HepG2 (cell line): Measurements from ENCODE around the gene TMEM87A. TPM values are rescaled to one million over a fixed set of nuclear protein-coding genes. Genes with fewer than 3 reads are reported as not detected.

Experiments used
- ATAC-seq: fragments of 200-7000 bp; cut with Tn5 transposase; 3 replicates; pipeline ENCODE4 v1.9.1; 2020; ENCODE audit warnings: mild to moderate bottlenecking, moderate library complexity
- BruUV-seq: library from RNA; stranded (reverse); fragments of 400-500 nt; replicated peaks from 2 replicates; lab custom pipeline; 2021; lab: Mats Ljungman, UMichigan
- CTCF ChIA-PET: fragments of 300-600 bp; formaldehyde crosslinking; extraction: SDS; loops from one replicate; lab custom pipeline; 2021; ENCODE audit warnings: low total read pairs, inconsistent platforms, low intra/inter-chr PET ratio; lab: Yijun Ruan, JAX
- POLR2A ChIA-PET: fragments of 350-600 bp; sonication (Branson Sonifier 250); formaldehyde crosslinking; loops from one replicate; lab custom pipeline; 2020; ENCODE audit warnings: antibody characterized with exemption, inconsistent platforms; lab: Yijun Ruan, JAX
- DNase-seq: peaks from one replicate; pipeline ENCODE4 v3.0.0-alpha.2; 2015; ENCODE audit warnings: low spot score
- FAIRE-seq: peaks from 3 replicates; lab custom pipeline; 2011; peaks lifted over from hg19 to GRCh38; lab: Jason Lieb, UNC
- H2AFZ ChIP-seq: one replicate; pipeline ENCODE4 v1.6.1; 2011; ENCODE audit warnings: low read length, inconsistent platforms
- H3K27ac ChIP-seq: fragments of 300-600 bp; 3 replicates; pipeline ENCODE4 v1.8.0; 2011; ENCODE audit warnings: mixed run types, mild to moderate bottlenecking, mixed read lengths, low read length, inconsistent platforms; ENCODE audit not compliant: insufficient read depth; ENCODE audit errors: extremely low read length
- H3K27me3 ChIP-seq, 2 experiments: fragments of 200-600 bp in 1 of 2; 2 replicates in 1 of 2; 3 replicates in 1 of 2; pipeline versions ENCODE4 v1.6.0 to v1.8.0; 2011; ENCODE audit warnings: low read length in 2 of 2, mild to moderate bottlenecking in 2 of 2, moderate library complexity in 2 of 2, inconsistent platforms in 1 of 2; ENCODE audit not compliant: insufficient read depth in 2 of 2, control insufficient read depth in 1 of 2
- H3K36me3 ChIP-seq, 2 experiments: fragments of 200-600 bp in 1 of 2; replicated peaks in 1 of 2; 2 replicates in 1 of 2; 3 replicates in 1 of 2; pipeline versions ENCODE4 v1.5.1 to v1.8.0; 2011; ENCODE audit warnings: low read length in 2 of 2, inconsistent platforms in 1 of 2; ENCODE audit not compliant: insufficient read depth in 2 of 2, control insufficient read depth in 1 of 2
- H3K4me1 ChIP-seq: 2 replicates; pipeline ENCODE4 v1.5.1; 2012; ENCODE audit warnings: low read length, inconsistent platforms; ENCODE audit not compliant: insufficient read depth
- H3K4me2 ChIP-seq: 2 replicates; pipeline ENCODE4 v1.6.0; 2011; ENCODE audit warnings: low read depth, low read length, inconsistent platforms
- H3K4me3 ChIP-seq, 3 experiments: fragments of 200-600 bp in 1 of 3; sonication (generic), shearing (Covaris generic) in 1 of 3; replicated peaks in 1 of 3; 2 replicates each; pipeline ENCODE4 v1.5.1; 2011 to 2016; ENCODE audit warnings: low read length in 3 of 3, inconsistent platforms in 2 of 3, low read depth in 2 of 3, mild to moderate bottlenecking in 2 of 3, control low read depth in 1 of 3, mixed read lengths in 1 of 3; ENCODE audit not compliant: insufficient read depth in 1 of 3
- H3K79me2 ChIP-seq: one replicate; pipeline ENCODE4 v1.6.1; 2011; ENCODE audit warnings: low read length, inconsistent platforms; ENCODE audit not compliant: insufficient read depth
- H3K9ac ChIP-seq: 2 replicates; pipeline ENCODE4 v1.6.0; 2011; ENCODE audit warnings: mild to moderate bottlenecking, low read depth, low read length, inconsistent platforms; ENCODE audit not compliant: insufficient read depth
- H3K9me3 ChIP-seq: 2 replicates; pipeline ENCODE4 v1.5.1; 2012; ENCODE audit warnings: mild to moderate bottlenecking, low read length
- H4K20me1 ChIP-seq: 2 replicates; pipeline ENCODE4 v1.6.0; 2011; ENCODE audit warnings: inconsistent platforms, mild to moderate bottlenecking, low read length, moderate library complexity; ENCODE audit not compliant: insufficient read depth
- ATF7 ChIP-seq, 2 experiments: fragments of 450-650 bp in 1 of 2; sonication (generic) in 1 of 2; formaldehyde crosslinking in 1 of 2; IDR thresholded peaks; 2 replicates each; pipeline versions ENCODE4 v1.4.0 to v1.6.1; 2016 to 2020; ENCODE audit warnings: antibody characterized with exemption in 1 of 2, mild to moderate bottlenecking in 1 of 2, missing genetic modification reagents in 1 of 2
- DNMT1 ChIP-seq: sonication (generic); formaldehyde crosslinking; IDR thresholded peaks from 2 replicates; pipeline ENCODE4 v1.5.1; 2020; ENCODE audit warnings: mild to moderate bottlenecking, missing genetic modification reagents
- HHEX ChIP-seq: IDR thresholded peaks from 2 replicates; pipeline ENCODE4 v1.6.1; 2016; ENCODE audit warnings: control low read depth
- KLF6 ChIP-seq: IDR thresholded peaks from 2 replicates; pipeline ENCODE4 v1.8.0; 2016; ENCODE audit warnings: missing biosample characterization, missing genetic modification reagents
- MAFK ChIP-seq, 2 experiments: IDR thresholded peaks in 1 of 2; conservative IDR thresholded peaks in 1 of 2; 2 replicates each; pipeline ENCODE4 v1.6.1; 2011; ENCODE audit warnings: improper control_type of control experiment in 2 of 2, low read length in 2 of 2
- MED1 ChIP-seq: sonication (generic); formaldehyde crosslinking; IDR thresholded peaks from 2 replicates; pipeline ENCODE4 v1.4.0; 2020; ENCODE audit warnings: missing genetic modification reagents
- MTA1 ChIP-seq: sonication (generic); formaldehyde crosslinking; IDR thresholded peaks from 2 replicates; pipeline ENCODE4 v1.4.0; 2020; ENCODE audit warnings: missing genetic modification reagents, mild to moderate bottlenecking, borderline replicate concordance
- NFE2L1 ChIP-seq: sonication (generic); formaldehyde crosslinking; IDR thresholded peaks from 2 replicates; pipeline ENCODE4 v1.4.0; 2020; ENCODE audit warnings: missing genetic modification reagents, mild to moderate bottlenecking, borderline replicate concordance
- NFIC ChIP-seq: IDR thresholded peaks from 2 replicates; pipeline ENCODE4 v1.6.1; 2012; ENCODE audit warnings: mild to moderate bottlenecking, low read length, inconsistent platforms
- PHF5A ChIP-seq: IDR thresholded peaks from one replicate; pipeline ENCODE4 v1.6.1; 2018; ENCODE audit warnings: low read depth, missing genetic modification reagents; ENCODE audit not compliant: unreplicated experiment
- PTBP1 ChIP-seq: fragments of 200-400 bp; formaldehyde crosslinking; IDR thresholded peaks from 2 replicates; pipeline ENCODE4 v1.6.1; 2018; ENCODE audit warnings: low read length, low read depth; ENCODE audit not compliant: poor library complexity, severe bottlenecking
- RBAK ChIP-seq: sonication (generic); formaldehyde crosslinking; IDR thresholded peaks from 2 replicates; pipeline ENCODE4 v1.5.1; 2020; ENCODE audit warnings: mild to moderate bottlenecking, missing genetic modification reagents
- SAFB2 ChIP-seq: sonication (generic); formaldehyde crosslinking; IDR thresholded peaks from 2 replicates; pipeline ENCODE4 v1.5.1; 2020; ENCODE audit warnings: missing genetic modification reagents, low read depth, mild to moderate bottlenecking, borderline replicate concordance
- SALL2 ChIP-seq: sonication (generic); formaldehyde crosslinking; IDR thresholded peaks from 2 replicates; pipeline ENCODE4 v1.8.1; 2023; ENCODE audit warnings: mild to moderate bottlenecking, missing genetic modification reagents, inconsistent platforms
- SRY ChIP-seq: sonication (generic); formaldehyde crosslinking; IDR thresholded peaks from 2 replicates; pipeline ENCODE4 v1.8.0; 2022; ENCODE audit warnings: mild to moderate bottlenecking, missing genetic modification reagents
- TBL1XR1 ChIP-seq: fragments of 150-350 bp; IDR thresholded peaks from 2 replicates; pipeline ENCODE4 v1.6.1; 2014; ENCODE audit warnings: borderline replicate concordance, low read length; ENCODE audit not compliant: partially characterized antibody
- TGIF2 ChIP-seq: IDR thresholded peaks from 2 replicates; pipeline ENCODE4 v1.6.1; 2016; ENCODE audit warnings: control low read depth, missing compliant biosample characterization
- ZNF335 ChIP-seq: sonication (generic); formaldehyde crosslinking; IDR thresholded peaks from 2 replicates; pipeline ENCODE4 v1.4.0; 2020; ENCODE audit warnings: missing genetic modification reagents
- ZNF367 ChIP-seq: sonication (generic); formaldehyde crosslinking; IDR thresholded peaks from 2 replicates; pipeline ENCODE4 v1.4.0; 2020; ENCODE audit warnings: missing genetic modification reagents, borderline replicate concordance
- ZNF552 ChIP-seq: sonication (generic); formaldehyde crosslinking; IDR thresholded peaks from 2 replicates; pipeline ENCODE4 v1.9.0; 2022; ENCODE audit warnings: missing genetic modification reagents, mild to moderate bottlenecking, borderline replicate concordance
- ZNF616 ChIP-seq: sonication (generic); formaldehyde crosslinking; IDR thresholded peaks from 2 replicates; pipeline ENCODE4 v1.5.0; 2020; ENCODE audit warnings: low read depth, mild to moderate bottlenecking, missing genetic modification reagents
- ZNF674 ChIP-seq: sonication (generic); formaldehyde crosslinking; IDR thresholded peaks from 2 replicates; pipeline ENCODE4 v1.5.0; 2020; ENCODE audit warnings: low read depth, mild to moderate bottlenecking, missing genetic modification reagents
- ZNF720 ChIP-seq: sonication (generic); formaldehyde crosslinking; IDR thresholded peaks from 2 replicates; pipeline ENCODE4 v1.4.0; 2020; ENCODE audit warnings: missing genetic modification reagents
- WGBS: methylation state at CpG from one replicate; pipeline ENCODE4 v1.1.6; 2017; ENCODE audit warnings: low lambda C conversion rate; 5-methylcytosine and 5-hydroxymethylcytosine counted together
- in situ Hi-C: cut with HindIII; loops from 2 replicates; pipeline ENCODE4 v1.10.0; 2017; ENCODE audit warnings: low pct_unique_long_range_greater_than_20kb; ENCODE audit not compliant: extremely low pct_ligation_motif_present
- intact Hi-C: fragments of 100-400 bp; cut with micrococcal nuclease; formaldehyde crosslinking; loops from one replicate; pipeline ENCODE4 v1.10.0; 2022; ENCODE audit not compliant: unreplicated experiment
- polyA plus RNA-seq, 8 experiments: library from polyadenylated mRNA; depleted of rRNA in 3 of 8; stranded (reverse) in 7 of 8; unstranded in 1 of 8; fragments of >200 nt; fragmentation: Illumina TruSeq in 4 of 8; extraction: Trizol in 4 of 8; gene quantifications; 2 replicates each; pipeline versions ENCODE4 v1.2.1 to v1.2.3, GENCODE V29; 2011 to 2016; ENCODE audit warnings: low read depth in 4 of 8, missing spikeins in 1 of 8, mixed read lengths in 1 of 8; ENCODE audit not compliant: insufficient read depth in 1 of 8
- total RNA-seq, 5 experiments: library from RNA; depleted of rRNA; stranded (reverse); fragments of >200 nt; fragmentation: Illumina TruSeq; extraction: Trizol; gene quantifications; 2 replicates each; pipeline ENCODE4 v1.2.3, GENCODE V29; 2016; ENCODE audit warnings: low read depth in 1 of 5

Gene TMEM87A
- total and polyA plus RNA-seq, 2 of the 13 experiments (the other 11 are each of a cell fraction or from before 2014, with no cell fraction given) = 20.2 to 42.8 TPM

DNA sequence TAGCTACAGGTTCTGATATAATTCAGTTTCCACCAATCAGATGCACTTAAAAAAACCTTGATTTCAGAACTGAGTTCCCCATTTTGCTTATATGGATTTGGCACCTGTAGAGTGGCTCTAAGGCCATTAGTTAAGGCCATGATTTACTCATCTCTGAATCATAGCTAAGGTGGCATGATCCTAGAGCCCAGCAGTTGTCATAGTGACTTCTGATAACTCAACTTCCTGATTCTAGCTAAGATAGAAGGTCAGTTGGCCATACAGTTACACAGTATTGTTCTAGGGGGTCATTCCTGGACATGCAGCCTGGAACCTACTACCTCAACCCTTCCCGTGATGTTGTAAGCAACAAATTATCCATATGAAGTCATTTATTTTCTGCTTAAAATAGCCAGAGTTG is 15.9 kb upstream of the TMEM87A start:
- H3K9me3 ChIP-seq = no peaks in the 10 kb centered on the region
- intact Hi-C loops = no loop called here
- no peak overlapping the region for H3K4me3 ChIP-seq
- 100% methylated on average over 1 of the region's 1 CpG for WGBS
- in situ Hi-C loops = no loop called here
- ATAC-seq (no peak), DNase-seq (no peak), FAIRE-seq (no peak)
- H3K79me2 ChIP-seq = no peaks in the 10 kb centered on the region
- no peaks in the 10 kb centered on the region for H3K27me3 ChIP-seq
- TF ChIP-seq ZNF616 (CRISPR knock-in tag) (no peak), TBL1XR1 (no peak), DNMT1 (CRISPR knock-in tag) (no peak), MTA1 (no peak), SRY (CRISPR knock-in tag) (no peak), TGIF2 (no peak), MED1 (CRISPR knock-in tag) (no peak), MAFK (conservative IDR thresholded peaks at IDR 0.05 in 1 of 2, IDR thresholded peaks at IDR 0.05 in 1 of 2; ENCODE audit: low read length in 2 of 2) (no peak), PTBP1 (no peak), RBAK (CRISPR knock-in tag) (no peak), NFE2L1 (no peak)
- H2AFZ ChIP-seq = no peak overlapping the region
- no peak overlapping the region for H3K9ac ChIP-seq
- H3K4me2 ChIP-seq = no peak overlapping the region
- CTCF ChIA-PET = no interaction called here
- POLR2A ChIA-PET = interaction anchor here (1.2 kb wide), 1 partner anchor 16 kb away, joined by 5 read pairs; the partner anchor contains the start of gene TMEM87A
- H3K4me1 ChIP-seq = peaks cover 33% of the 10 kb centered on the region
- no peaks in the 10 kb centered on the region; a peak in 1 of 5 replicates for H3K36me3 ChIP-seq
- H4K20me1 ChIP-seq = no peaks in the 10 kb centered on the region
- no peak overlapping the region for H3K27ac ChIP-seq
- BruUV-seq = no TSS peak

DNA sequence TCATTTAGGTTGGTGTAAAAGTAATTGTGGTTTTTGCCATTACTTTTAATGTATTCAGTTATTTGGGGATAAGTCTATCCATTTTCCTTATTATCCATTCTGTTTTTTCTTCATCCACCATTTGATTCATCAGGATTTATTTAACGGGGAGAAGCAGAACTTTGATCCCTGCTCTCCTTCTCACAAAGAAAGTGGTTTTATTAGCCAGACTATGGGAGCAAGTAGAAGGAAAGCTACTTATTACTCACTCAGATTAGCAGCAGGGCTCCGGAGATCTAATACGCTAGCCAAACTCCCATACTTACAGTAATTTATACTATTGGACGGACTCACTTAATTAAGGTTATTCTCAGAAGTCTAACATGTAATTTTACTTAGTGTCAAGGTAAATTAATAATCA is 14.7 kb upstream of the TMEM87A start:
- ChIA-PET POLR2A (interaction anchor here (1.9 kb wide), 1 partner anchor 15 kb away, joined by 11 read pairs; the partner anchor contains the start of genes GANC and TMEM87A), CTCF (no interaction called here)
- Histone ChIP-seq H3K4me2 (no peak overlapping the region), H3K4me1 (peaks cover 33% of the 10 kb centered on the region), H3K36me3 (peaks cover 3 to 5% of the 10 kb centered on the region in 2 experiments; a peak in 1 of 5 replicates), H3K9ac (no peak overlapping the region), H3K9me3 (no peaks in the 10 kb centered on the region), H3K4me3 (no peak overlapping the region), H3K79me2 (no peaks in the 10 kb centered on the region), H3K27me3 (no peaks in the 10 kb centered on the region), H3K27ac (no peak overlapping the region), H4K20me1 (no peaks in the 10 kb centered on the region), H2AFZ (no peak overlapping the region)
- in situ Hi-C loops = no loop called here
- WGBS = 91% methylated on average over 4 of the region's 4 CpGs
- no TSS peak for BruUV-seq
- intact Hi-C loops = no loop called here
- DNase-seq (no peak), FAIRE-seq (no peak), ATAC-seq (no peak)
- TF ChIP-seq PHF5A (no peak), ATF7 (IDR thresholded peaks at IDR 0.05) (no peak), ATF7 (CRISPR knock-in tag; IDR thresholded peaks at IDR 0.05) (no peak), ZNF367 (CRISPR knock-in tag) (no peak), ZNF720 (no peak), NFIC (no peak), ZNF552 (CRISPR knock-in tag) (no peak), ZNF335 (CRISPR knock-in tag) (no peak), ZNF674 (CRISPR knock-in tag) (no peak), HHEX (CRISPR knock-in tag) (no peak), SAFB2 (CRISPR knock-in tag) (no peak), KLF6 (CRISPR knock-in tag) (no peak), SALL2 (no peak)
